ENCODE results near the gene CTSD.

The CTSD gene

DNA sequence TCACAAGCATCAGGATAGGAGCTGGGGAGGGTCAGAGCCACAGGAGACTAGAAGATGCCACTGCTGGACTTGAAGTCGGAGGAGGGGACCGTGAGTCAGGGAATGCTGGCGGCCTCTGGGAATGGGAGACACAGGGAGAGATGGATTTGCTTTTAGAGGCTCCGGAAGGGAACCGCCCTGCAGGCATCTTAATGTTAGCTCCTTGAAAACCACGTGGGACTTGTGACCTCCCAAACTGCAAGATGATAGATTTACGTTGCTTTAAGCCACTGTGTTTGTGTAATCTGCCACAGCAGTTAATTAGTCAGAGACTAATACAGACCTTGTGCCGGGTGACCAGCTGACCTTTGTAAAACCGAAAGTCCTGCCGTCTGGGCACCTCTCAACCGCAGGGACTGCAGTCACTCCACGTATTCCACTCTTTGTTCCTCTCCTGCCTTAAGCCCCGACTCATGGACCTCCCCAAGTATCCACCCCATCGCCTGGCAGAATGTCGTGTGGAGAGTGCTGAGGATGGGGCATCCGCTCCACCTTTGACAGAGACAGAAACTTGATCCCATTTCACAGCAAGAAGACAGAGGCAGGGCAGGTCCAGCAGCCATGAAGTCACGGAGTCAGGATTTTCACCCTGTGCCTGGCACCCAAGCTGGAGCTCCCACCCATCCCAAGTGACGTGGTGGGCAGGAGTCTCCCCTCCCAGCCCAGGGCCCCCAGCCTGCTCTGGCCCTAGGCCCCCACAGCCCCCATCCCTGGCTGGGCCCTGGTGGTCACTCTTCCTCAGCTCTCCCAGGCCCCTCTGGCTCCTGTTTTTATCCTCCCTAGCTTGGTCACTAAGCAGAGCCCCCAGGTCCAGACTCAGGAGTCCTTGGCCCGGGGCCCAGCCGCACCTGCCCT lies 19.4 kb upstream of the CTSD start:
- DNase-seq (ENCODE audit: low spot score): no peak

DNA sequence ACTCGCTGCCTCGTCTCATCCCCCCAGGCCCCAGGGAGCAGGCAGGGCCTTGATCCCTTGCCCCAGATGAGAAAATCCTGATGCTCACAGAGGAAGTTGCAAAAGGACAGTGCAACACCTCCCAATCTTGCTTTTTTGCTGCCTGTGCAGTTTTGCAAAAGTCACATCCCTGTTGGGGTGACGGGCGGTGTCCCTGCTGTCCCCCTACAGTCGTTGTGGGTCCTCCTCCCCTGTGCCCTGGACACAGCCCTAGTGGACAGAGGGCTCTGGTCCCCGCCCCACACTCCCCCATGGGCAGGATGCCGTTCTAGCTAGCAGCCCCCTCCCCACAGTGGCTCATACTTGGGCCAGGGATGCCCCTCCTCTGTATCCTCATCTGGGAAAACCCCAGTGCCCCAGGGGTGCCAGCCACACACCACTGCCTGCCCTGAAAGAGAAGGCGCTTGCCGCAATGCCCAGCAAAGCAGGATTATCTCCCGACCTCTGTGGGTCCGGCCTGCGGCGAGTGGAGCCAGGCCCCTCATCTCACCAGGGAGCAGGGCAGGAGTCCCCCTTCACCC lies 18.4 kb upstream of the CTSD start:
- DNase-seq (ENCODE audit: low spot score): no peak

DNA sequence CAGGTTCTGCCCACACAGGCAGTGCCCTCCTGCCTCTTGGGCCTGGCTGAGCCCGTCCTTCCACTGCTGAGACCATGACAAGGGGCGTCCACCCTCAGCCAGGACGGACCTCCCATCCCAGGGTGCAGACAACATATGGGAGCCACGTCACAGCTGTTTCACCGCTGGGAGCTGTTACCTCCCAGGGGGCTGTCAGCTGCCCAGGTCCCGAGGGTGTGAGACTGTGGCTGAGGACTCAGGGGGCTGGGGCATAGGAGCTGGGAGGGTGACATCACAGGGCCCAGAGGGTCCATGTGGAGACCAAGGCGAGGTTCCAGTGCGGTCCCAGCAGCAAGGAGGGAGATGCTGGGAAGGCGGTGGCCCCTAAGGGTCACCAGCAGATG lies 17.9 kb upstream of the CTSD start:
- DNase-seq (ENCODE audit: low spot score): no peak

DNA sequence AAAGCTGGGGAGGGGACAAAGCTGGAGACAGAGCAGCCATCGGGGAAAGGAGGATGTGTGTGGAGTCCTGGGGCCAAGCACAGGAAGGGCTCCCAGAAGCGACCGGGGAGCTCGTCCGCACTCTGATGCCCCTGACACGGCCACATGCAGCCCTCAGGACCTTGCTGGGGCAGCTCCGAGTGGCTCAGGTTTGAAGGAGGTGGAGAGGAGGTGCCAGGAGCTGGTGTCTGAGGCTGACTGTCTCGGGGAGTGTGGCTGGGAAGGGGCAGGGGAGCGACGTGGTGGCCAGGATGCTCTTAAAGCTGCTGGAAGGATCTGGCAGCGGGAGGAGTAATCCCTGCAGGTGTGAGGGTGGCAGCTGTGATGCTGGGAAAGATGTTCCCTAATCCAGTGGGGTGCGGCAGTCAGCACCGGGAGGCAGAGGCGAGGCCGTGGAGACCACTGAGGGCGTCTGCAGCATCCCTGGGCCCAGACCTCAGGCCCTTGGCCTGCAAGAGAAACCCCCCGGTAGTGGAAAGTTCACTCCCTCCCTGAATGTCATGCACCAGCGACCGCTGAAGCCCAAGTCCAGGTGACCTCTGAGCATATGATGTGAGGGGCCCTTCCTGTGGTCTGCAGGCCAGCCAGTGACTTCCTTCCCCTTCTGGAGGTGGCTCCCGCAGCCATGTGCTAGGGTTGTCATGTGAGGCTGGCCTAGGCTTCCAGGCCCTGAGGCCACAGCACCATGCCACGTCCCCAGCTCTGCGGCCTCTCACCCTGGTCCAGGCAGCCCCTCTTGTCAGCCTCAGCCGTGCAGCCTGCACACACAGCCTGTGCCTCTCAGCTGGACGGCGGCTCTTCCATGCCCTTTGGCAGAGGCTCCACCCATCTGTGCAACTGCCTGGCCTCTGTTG lies 17.2 kb upstream of the CTSD start:
- no peak for DNase-seq (ENCODE audit: low spot score)

DNA sequence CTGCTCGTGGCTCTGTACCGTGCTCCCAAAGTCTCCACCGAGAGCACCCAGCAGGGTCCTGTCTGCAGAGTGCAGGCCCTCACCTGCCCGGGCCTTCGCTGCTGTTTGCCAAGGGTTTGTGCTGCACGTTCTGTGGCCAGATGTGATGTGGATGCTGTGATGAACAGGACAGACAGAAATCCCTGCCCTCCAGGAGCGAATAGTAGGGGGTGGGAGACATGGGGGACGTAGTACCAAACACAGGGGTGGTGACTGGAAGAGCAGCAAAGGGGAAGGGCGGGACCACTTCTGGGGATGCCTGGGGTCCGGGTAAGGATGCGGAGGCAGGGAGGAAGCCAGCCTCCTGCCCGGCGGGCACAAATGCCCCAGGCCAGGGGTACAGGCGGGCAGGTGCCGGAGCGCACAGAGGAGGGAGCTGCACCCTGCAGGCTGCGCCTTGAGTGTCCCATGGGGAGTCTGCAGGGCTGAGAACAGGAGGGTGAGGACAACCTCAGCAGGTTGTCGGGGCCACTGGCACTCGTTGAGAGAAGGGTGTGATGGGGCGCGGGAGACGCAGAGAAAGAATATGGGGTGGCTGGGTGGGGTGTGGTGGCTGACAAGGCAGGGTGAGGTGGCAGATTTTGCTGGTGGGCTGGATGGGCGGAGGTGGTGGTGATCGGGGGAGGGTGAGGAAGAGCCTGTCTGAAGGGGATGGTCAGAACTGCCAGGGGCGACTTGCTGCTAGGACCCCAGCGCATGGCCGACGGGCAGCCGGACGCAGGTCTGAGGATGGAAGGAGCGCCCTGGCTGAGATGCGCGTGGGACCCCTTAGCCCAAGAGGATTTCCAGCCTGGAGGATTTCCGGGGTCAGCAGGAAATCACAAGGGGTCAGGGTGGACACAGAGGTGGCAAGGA lies 16.3 kb upstream of the CTSD start:
- no peak for DNase-seq (ENCODE audit: low spot score)

DNA sequence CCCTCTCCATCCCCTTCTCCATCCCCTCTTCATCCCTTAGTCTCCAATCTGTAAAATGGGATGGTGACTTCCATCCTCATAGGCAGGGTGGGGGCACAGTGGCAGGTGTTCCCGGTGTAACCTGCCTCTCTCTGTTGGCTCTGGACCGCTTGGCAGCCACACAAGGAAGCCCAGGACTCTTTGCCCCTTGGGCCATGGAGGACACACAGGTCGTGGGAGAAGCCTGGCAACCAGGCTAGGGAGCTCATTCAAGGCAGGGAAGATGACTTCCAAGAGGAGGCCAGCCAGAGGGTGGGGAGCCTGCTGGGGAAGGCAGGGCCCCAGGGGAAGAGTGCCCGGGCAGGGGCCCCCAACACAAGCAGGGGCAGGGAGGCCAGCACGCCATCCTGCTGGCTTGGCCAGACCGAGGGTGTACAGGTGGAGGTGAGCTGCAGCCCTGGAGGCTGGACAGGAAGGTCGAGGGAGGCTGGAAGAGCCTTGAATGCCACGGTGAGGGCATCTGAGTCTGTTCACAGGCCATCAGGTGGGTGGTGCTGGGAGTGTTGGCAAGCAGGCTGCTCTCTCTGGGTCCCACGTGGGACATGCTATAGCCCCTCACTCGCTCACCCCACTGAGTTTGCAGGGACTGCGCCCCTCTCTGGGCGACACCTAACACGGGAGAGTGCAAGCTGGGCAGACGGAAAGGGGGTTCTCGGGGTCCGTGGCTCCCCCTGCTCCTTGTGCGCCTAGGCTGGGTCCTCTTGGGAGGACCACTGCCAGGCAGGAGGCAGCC lies 15.5 kb upstream of the CTSD start:
- no peak for DNase-seq (ENCODE audit: low spot score)

DNA sequence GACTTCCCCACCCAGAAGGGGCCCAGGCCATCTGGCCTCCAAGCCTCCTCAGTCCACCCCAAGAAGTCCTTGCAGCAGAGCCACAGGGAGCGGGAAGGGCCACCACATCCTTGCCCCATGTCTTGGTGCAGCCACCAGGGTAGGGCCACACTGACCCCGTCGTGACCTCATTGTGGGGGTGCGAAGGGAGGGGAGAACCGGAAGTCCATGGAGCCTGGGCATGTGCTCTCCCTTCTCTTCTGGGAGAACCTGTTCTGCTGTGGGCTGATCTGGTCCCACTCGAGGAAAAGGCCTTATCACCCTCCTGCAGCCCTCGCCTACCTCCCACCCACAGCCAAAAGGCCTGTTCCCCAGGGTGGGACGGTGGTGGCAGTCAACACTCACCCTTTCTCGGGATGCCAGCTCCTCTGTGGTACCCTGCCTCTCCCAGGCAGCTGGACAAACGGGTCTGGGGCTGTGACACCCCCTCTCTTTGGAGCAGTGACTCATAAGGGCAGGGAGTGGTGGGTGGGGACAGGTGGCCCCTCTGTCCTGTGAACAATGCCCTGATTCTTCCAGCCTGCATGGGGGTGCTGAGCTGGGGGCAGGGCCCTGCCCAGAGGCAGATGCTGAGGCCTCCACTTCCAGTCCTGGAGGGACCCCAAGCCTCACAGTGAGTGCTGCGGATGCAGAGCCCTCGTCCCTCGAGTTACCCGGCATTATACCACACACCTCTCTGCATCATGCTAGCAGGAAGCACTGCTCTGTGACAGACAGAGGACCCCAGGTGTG lies 14.6 kb upstream of the CTSD start:
- DNase-seq (ENCODE audit: low spot score): peak; percentile 60

DNA sequence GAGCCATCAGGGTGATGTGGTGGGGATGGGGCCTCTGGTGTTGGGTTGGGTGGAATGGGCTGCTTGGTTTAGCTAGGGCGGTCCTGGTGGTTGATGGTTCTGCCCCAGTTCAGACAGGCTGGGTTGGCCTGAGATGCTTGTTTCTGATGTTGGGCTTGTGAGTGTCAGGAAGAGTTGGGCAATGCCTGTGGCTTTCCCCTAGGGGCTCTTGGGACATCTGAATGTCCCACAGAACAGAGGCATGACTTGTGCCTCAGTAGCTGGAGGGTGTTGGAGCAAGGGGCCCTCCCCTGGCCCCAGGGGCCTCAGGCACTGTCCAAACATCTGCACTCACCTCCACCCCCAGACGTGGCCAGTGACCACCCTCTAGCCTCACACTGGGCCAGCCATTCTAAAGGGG lies 14.0 kb upstream of the CTSD start:
- no peak for DNase-seq (ENCODE audit: low spot score)

DNA sequence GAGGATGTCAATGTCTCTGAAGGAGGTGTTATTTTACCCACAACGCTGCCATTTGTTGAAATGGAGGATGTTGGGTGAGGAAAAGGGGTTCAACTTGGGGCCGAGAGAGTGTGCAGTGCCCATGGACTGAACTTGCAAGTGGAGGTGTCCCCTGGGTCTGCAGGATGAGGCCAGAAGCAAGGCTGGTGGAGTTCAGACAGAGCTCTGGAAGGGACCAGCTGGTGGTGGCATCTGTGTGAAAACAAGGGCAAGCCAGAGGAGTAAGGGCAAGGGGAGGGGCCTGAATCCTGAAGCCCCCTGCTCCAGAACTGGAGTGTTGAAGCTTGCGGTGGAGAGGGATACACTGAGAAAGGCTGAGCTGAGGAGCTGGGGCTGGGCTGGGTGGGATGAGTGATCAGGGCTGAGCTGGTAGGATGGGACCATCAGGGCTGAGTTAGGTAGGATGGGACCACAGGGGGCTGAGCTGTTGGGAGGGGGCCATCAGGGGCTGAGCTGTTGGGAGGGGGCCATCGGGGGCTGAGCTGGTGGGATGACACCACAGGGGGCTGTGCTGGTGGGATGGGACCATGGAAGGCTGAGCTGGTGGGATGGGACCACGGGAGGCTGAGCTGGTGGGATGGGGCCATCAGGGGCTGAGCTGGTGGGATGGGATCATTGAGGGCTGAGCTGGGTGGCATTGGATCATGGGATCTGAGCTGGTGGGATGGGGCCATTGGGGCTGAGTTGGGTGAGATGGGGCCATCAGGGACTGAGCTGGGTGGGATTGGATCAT lies 13.4 kb upstream of the CTSD start:
- DNase-seq (ENCODE audit: low spot score): no peak

DNA sequence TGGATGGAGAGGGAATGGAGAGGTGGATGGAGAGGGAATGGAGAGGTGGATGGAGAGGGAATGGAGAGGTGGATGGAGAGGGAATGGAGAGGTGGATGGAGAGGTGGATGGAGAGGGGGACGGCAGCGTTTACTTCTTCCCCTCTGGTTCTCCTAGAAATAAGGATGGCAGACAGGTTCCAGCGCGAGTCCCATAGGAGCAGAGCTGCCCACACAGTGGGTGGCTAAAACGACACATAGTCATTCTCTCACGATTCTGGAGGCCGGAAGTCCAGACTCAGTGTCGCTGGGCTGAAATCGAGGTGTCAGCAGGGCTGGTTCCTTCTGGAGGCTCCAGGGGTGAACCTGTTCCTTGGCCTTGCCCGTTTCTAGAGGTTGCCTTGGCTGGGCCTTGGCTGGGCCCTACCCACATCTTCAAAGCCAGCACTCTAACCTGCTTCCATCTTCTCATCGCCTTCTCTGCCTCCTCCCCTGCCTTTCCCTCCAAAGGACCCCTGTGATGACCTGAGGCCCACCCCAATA lies 12.7 kb upstream of the CTSD start:
- DNase-seq (ENCODE audit: low spot score): no peak

DNA sequence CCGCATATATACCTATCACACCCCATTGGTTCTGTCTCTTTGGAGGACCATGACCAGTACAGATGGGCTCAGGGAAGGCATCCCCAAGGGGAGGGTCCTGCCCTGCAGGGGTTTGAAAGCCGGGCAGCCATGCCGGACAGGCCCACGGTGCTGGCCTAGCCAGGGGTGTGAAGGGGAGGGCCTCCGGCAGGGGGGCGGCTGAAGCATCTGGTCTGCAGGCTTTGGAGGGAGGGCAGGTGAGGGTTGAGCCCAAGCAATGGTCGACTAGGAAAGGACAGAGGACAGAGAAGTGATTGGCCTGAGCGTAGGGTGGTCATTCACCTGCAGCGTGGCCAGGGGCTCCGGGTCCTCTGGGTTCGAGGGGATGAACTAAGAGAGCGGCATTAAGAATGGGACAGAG lies 11.2 kb upstream of the CTSD start:
- DNase-seq (ENCODE audit: low spot score): no peak

DNA sequence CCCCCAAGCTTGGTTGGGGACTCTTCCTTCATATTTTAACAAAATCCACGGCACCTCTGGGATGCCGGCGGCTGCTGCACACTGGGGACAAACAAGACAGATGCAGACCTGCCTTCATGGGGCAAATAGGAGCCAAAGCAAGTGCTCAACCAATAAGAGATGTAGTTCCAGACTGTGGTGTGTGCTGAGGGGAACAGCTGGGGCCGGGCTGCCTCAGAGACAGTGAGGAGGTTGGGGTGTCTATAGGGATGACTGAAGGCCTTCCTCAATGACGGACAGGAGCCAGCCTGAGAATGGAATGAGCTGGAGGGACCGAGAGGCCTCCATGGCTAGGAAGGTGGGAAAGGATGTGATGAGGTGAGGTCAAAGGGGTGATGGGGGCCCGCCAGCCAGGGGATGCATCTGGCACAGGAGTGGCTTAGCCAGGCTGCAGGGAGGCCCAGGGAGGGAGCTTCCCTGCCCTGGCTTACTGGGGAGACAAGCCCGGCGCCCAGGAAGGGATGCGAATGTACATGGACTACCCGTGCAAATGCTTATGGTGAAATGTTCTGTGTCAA lies 10.3 kb upstream of the CTSD start:
- no peak for DNase-seq (ENCODE audit: low spot score)

DNA sequence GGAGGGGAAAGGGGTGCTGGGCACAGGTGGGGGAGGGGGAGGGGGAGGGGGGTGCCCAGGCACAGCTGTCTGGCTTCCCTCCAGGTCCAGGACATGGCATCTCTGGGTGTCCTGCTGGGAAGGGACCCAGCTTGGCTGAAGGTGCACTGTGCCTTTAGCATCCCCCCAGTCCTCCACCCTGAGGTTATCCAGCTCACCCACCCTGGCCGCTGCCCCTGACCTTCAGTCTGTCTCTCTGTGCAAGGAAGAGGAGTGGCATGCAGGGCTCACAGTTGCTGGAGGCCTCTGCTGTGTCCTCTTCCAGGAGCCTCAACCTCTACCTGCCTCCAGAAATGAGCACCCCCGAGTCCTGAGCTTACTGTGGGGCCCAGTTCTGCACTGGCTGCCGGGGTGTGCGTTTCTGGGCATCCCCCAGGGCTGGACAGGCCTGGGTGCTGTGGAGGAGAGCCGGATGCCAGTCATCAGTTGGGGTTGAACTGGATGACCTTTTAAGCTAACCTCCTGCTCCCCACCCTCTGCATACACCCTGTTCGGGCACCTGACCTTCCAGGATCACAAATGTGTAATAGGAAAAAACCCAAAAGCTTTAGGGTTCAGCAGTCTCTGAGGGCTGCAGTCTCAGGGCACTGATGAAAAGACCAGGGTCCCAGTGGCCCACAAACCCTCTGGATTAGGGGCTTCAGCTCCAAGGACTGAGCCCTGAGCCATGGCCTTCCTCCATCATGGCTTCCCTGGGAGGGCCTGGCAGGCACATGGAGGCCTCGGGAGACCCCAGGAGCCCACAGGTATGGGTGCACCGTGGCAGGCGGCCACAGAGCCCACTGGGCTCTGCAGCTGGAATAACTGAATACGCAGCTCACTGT lies 9.6 kb upstream of the CTSD start:
- no peak for DNase-seq (ENCODE audit: low spot score)

DNA sequence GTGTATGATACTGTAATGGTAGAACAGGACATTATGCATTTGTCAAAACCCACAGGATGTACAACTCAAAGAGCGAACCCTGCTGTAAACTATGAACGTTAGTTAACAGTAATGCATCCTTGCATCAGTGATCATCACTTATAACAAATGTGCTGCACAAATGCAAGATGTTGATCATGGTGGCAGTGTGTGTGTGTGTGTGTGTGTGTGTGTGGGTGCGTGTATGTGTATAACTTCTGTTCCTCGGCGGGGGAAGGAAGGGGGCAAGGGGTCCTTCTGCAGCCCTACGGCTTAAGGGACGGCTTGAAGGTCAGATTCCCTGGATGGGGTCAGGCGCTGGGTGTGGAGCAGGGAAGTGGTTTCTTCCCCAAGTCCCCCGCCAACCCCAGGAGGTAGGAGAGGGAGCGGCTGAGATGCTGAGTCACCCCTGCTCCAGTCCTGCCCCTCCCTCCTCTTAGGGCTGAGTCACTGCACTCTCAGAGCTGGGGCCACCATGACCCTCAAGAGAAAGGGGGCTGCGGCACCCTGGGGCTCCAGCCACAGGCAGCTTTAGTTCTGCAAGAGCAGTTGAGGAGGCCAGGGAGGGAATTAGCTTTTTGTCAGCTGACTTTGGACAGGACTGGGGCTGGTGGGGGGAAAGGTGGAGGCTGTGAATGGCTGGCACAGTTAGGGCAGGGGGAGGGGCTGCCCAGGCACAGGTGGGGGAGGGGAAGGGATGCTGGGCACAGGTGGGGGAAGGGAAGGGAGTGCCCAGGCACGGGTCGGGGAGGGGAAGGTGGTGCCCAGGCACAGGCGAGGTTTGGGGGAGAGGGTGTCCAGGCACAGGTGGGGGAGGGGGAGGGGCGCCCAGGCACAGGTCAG lies 8.8 kb upstream of the CTSD start:
- peak; percentile 90 for DNase-seq (ENCODE audit: low spot score)

DNA sequence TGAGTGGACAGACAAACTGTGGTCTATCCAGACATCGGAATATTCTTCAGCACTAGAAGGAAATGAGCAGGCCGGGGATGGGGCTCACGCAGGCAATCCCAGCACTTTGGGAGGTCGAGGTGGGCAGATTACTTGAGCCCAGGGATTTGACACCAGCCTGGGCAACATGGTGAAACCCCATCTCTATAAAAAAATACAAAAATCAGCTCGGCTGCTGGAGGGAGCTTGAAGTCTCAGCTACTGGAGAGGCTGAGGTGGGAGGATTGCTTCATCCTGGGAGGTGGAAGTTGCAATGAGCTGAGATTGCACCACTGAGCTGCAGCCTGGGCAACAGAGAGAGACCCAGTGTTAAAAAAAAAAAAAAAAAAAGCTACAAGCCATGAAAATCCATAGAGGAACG lies 8.0 kb upstream of the CTSD start:
- no peak for DNase-seq (ENCODE audit: low spot score)

DNA sequence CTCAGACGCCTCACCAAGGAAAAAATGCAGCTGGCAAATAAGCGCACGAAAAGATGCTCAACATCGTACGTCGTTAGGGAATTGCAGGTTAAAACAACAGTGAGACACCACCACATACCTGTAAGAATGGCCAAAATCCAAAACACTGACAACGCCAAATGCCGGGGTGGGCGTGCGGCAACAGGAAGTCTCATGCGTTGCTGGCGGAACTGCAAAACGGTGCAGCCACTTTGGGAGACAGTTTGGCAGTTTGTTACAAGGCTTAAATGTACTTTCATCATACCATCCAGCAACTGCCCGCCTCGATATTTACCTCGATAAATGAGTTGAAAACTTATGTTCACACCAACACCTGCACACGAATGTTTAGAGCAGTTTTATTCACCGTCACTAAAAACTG lies 7.5 kb upstream of the CTSD start:
- DNase-seq (ENCODE audit: low spot score): no peak

DNA sequence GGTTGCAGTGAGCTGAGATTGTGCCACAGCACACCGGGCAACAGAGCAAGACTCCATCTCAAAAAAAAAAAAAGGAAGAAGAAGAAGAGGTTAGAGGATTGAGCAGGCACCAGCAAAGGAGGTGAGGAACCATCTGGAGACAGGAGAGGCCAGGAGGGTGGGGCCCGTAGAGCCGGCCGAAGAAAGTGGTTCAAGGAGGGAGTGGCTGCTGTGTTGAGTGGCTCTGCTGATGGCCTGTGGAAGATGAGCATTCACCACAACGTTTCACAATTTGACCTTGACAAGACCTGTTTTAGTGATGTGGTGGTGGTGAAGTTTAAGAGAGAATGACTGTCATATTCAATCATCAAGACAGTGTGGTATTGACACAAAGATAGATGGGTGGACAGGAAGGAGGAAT lies 6.8 kb upstream of the CTSD start:
- no peak for DNase-seq (ENCODE audit: low spot score)
